ENCODE measurements around the gene RNF144B. TPM values are rescaled to one million over a fixed set of nuclear protein-coding genes. Genes with fewer than 3 reads are reported as not detected.

Gene RNF144B
- 0.44 and 0.86 TPM in 2 replicates for total RNA-seq

- Mint-ChIP-seq H3K27ac (no peak within 1 kb of the TSS), H3K4me3 (peak within 1 kb of the TSS; percentile 94), H3K36me3 (ENCODE audit: low read depth) (no peaks in the 10 kb centered on the region), H3K27me3 (ENCODE audit: insufficient read depth) (peaks cover 22% of the 10 kb centered on the region), H3K9me3 (no peaks in the 10 kb centered on the region), H3K4me1 (ENCODE audit: low read depth) (peaks cover 23% of the 10 kb centered on the region)
- intact Hi-C loops (cut with micrococcal nuclease) = loop anchor here (5.0 kb wide), 1 partner anchor 100 kb away; no protein-coding TSS in a partner anchor
- peak; percentile 32 for DNase-seq (ENCODE audit: low spot score)
These were observed at the start of gene RNF144B for GRCh38 chr6:18387061-18387721. TSS of gene RNF144B (plus strand) at chr6:18387350. CDS start at chr6:18399535, 12,185 bp downstream.

- H3K9me3 Mint-ChIP-seq = no peaks in the 10 kb centered on the region
- intact Hi-C loops (cut with micrococcal nuclease) = no loop called here
- no peaks in the 10 kb centered on the region for H3K4me1 Mint-ChIP-seq (ENCODE audit: low read depth)
- H3K27me3 Mint-ChIP-seq (ENCODE audit: insufficient read depth) = peaks cover 6% of the 10 kb centered on the region
- H3K27ac Mint-ChIP-seq = no peak overlapping the region
- no peak for DNase-seq (ENCODE audit: low spot score)
- H3K4me3 Mint-ChIP-seq = no peak overlapping the region
- H3K36me3 Mint-ChIP-seq (ENCODE audit: low read depth) = no peaks in the 10 kb centered on the region
These were observed 47.6 kb upstream of the RNF144B start for GRCh38 chr6:18339599-18339998.

- Mint-ChIP-seq H3K4me1 (ENCODE audit: low read depth) (no peaks in the 10 kb centered on the region), H3K27me3 (ENCODE audit: insufficient read depth) (peaks cover 4% of the 10 kb centered on the region), H3K27ac (no peak overlapping the region), H3K36me3 (ENCODE audit: low read depth) (no peaks in the 10 kb centered on the region), H3K9me3 (no peaks in the 10 kb centered on the region), H3K4me3 (no peak overlapping the region)
- DNase-seq (ENCODE audit: low spot score) = no peak
- intact Hi-C loops (cut with micrococcal nuclease) = no loop called here
These were observed 46.2 kb upstream of the RNF144B start for GRCh38 chr6:18340781-18341551.

- Mint-ChIP-seq H3K36me3 (ENCODE audit: low read depth) (no peaks in the 10 kb centered on the region), H3K4me1 (ENCODE audit: low read depth) (no peaks in the 10 kb centered on the region), H3K27ac (no peak overlapping the region), H3K9me3 (no peaks in the 10 kb centered on the region), H3K27me3 (ENCODE audit: insufficient read depth) (no peaks in the 10 kb centered on the region), H3K4me3 (no peak overlapping the region)
- intact Hi-C loops (cut with micrococcal nuclease) = no loop called here
- DNase-seq (ENCODE audit: low spot score) = no peak
These were observed 44.9 kb upstream of the RNF144B start for GRCh38 chr6:18342223-18342622.

- no peaks in the 10 kb centered on the region for H3K4me1 Mint-ChIP-seq (ENCODE audit: low read depth)
- no peak overlapping the region for H3K27ac Mint-ChIP-seq
- H3K36me3 Mint-ChIP-seq (ENCODE audit: low read depth) = no peaks in the 10 kb centered on the region
- no peak overlapping the region for H3K4me3 Mint-ChIP-seq
- H3K9me3 Mint-ChIP-seq = no peaks in the 10 kb centered on the region
- intact Hi-C loops (cut with micrococcal nuclease) = no loop called here
- no peak for DNase-seq (ENCODE audit: low spot score)
- no peaks in the 10 kb centered on the region for H3K27me3 Mint-ChIP-seq (ENCODE audit: insufficient read depth)
These were observed 43.4 kb upstream of the RNF144B start for GRCh38 chr6:18343741-18344140.

GRCh38 chr6:18347021-18347577, 40.1 kb upstream of the RNF144B start:
- H3K4me1 Mint-ChIP-seq (ENCODE audit: low read depth) = no peaks in the 10 kb centered on the region
- H3K36me3 Mint-ChIP-seq (ENCODE audit: low read depth) = no peaks in the 10 kb centered on the region
- no peak for DNase-seq (ENCODE audit: low spot score)
- no peaks in the 10 kb centered on the region for H3K9me3 Mint-ChIP-seq
- no peak overlapping the region for H3K4me3 Mint-ChIP-seq
- no peak overlapping the region for H3K27ac Mint-ChIP-seq
- intact Hi-C loops (cut with micrococcal nuclease) = no loop called here
- peaks cover 5% of the 10 kb centered on the region for H3K27me3 Mint-ChIP-seq (ENCODE audit: insufficient read depth)

- DNase-seq (ENCODE audit: low spot score) = no peak
- Mint-ChIP-seq H3K4me3 (no peak overlapping the region), H3K27me3 (ENCODE audit: insufficient read depth) (peaks cover 5% of the 10 kb centered on the region), H3K36me3 (ENCODE audit: low read depth) (no peaks in the 10 kb centered on the region), H3K9me3 (no peaks in the 10 kb centered on the region), H3K4me1 (ENCODE audit: low read depth) (no peaks in the 10 kb centered on the region), H3K27ac (no peak overlapping the region)
- intact Hi-C loops (cut with micrococcal nuclease) = no loop called here
These were observed 39.3 kb upstream of the RNF144B start for GRCh38 chr6:18347866-18348265.

- H3K9me3 Mint-ChIP-seq = no peaks in the 10 kb centered on the region
- no peak overlapping the region for H3K27ac Mint-ChIP-seq
- H3K4me1 Mint-ChIP-seq (ENCODE audit: low read depth) = no peaks in the 10 kb centered on the region
- DNase-seq (ENCODE audit: low spot score) = no peak
- H3K36me3 Mint-ChIP-seq (ENCODE audit: low read depth) = no peaks in the 10 kb centered on the region
- H3K4me3 Mint-ChIP-seq = no peak overlapping the region
- intact Hi-C loops (cut with micrococcal nuclease) = no loop called here
- peaks cover 5% of the 10 kb centered on the region for H3K27me3 Mint-ChIP-seq (ENCODE audit: insufficient read depth)
These were observed 37.8 kb upstream of the RNF144B start for GRCh38 chr6:18349386-18349785.

GRCh38 chr6:18350271-18350670, 36.9 kb upstream of the RNF144B start:
- H3K27ac Mint-ChIP-seq = no peak overlapping the region
- no peaks in the 10 kb centered on the region for H3K4me1 Mint-ChIP-seq (ENCODE audit: low read depth)
- H3K27me3 Mint-ChIP-seq (ENCODE audit: insufficient read depth) = peaks cover 5% of the 10 kb centered on the region
- H3K36me3 Mint-ChIP-seq (ENCODE audit: low read depth) = no peaks in the 10 kb centered on the region
- DNase-seq (ENCODE audit: low spot score) = no peak
- intact Hi-C loops (cut with micrococcal nuclease) = no loop called here
- no peaks in the 10 kb centered on the region for H3K9me3 Mint-ChIP-seq
- H3K4me3 Mint-ChIP-seq = no peak overlapping the region

GRCh38 chr6:18350712-18351111, 36.4 kb upstream of the RNF144B start:
- no peak overlapping the region for H3K27ac Mint-ChIP-seq
- H3K36me3 Mint-ChIP-seq (ENCODE audit: low read depth) = no peaks in the 10 kb centered on the region
- DNase-seq (ENCODE audit: low spot score) = no peak
- no peaks in the 10 kb centered on the region for H3K9me3 Mint-ChIP-seq
- H3K4me1 Mint-ChIP-seq (ENCODE audit: low read depth) = no peaks in the 10 kb centered on the region
- H3K4me3 Mint-ChIP-seq = no peak overlapping the region
- H3K27me3 Mint-ChIP-seq (ENCODE audit: insufficient read depth) = peaks cover 5% of the 10 kb centered on the region
- intact Hi-C loops (cut with micrococcal nuclease) = no loop called here

GRCh38 chr6:18352001-18352400, 35.1 kb upstream of the RNF144B start:
- Mint-ChIP-seq H3K4me3 (no peak overlapping the region), H3K27me3 (ENCODE audit: insufficient read depth) (peaks cover 10% of the 10 kb centered on the region), H3K36me3 (ENCODE audit: low read depth) (no peaks in the 10 kb centered on the region), H3K27ac (no peak overlapping the region), H3K9me3 (no peaks in the 10 kb centered on the region), H3K4me1 (ENCODE audit: low read depth) (no peaks in the 10 kb centered on the region)
- DNase-seq (ENCODE audit: low spot score) = no peak
- intact Hi-C loops (cut with micrococcal nuclease) = no loop called here

- no peak for DNase-seq (ENCODE audit: low spot score)
- no peak overlapping the region for H3K4me3 Mint-ChIP-seq
- no peaks in the 10 kb centered on the region for H3K36me3 Mint-ChIP-seq (ENCODE audit: low read depth)
- no peak overlapping the region for H3K27ac Mint-ChIP-seq
- no peaks in the 10 kb centered on the region for H3K4me1 Mint-ChIP-seq (ENCODE audit: low read depth)
- intact Hi-C loops (cut with micrococcal nuclease) = no loop called here
- peaks cover 10% of the 10 kb centered on the region for H3K27me3 Mint-ChIP-seq (ENCODE audit: insufficient read depth)
- no peaks in the 10 kb centered on the region for H3K9me3 Mint-ChIP-seq
These were observed 34.3 kb upstream of the RNF144B start for GRCh38 chr6:18352842-18353241.

- Mint-ChIP-seq H3K4me3 (no peak overlapping the region), H3K27ac (no peak overlapping the region), H3K36me3 (ENCODE audit: low read depth) (no peaks in the 10 kb centered on the region), H3K27me3 (ENCODE audit: insufficient read depth) (peaks cover 10% of the 10 kb centered on the region), H3K9me3 (peaks cover 4% of the 10 kb centered on the region), H3K4me1 (ENCODE audit: low read depth) (no peaks in the 10 kb centered on the region)
- intact Hi-C loops (cut with micrococcal nuclease) = no loop called here
- DNase-seq (ENCODE audit: low spot score) = no peak
These were observed 33.9 kb upstream of the RNF144B start for GRCh38 chr6:18353251-18353650.
